HFFc6 (cell line): ENCODE data around the gene ZNF618. TPM values are rescaled to one million over a fixed set of nuclear protein-coding genes. Genes with fewer than 3 reads are reported as not detected.

ENCODE experiments used
- DNase-seq: peaks from one replicate; pipeline ENCODE4 v3.0.0-alpha.2; 2018
- H3K27ac Mint-ChIP-seq: 2 replicates; pipeline ENCODE4 v1.8.0; 2020; ENCODE audit warnings: mild to moderate bottlenecking, mixed read lengths
- H3K27me3 Mint-ChIP-seq: 2 replicates; pipeline ENCODE4 v1.8.0; 2021; ENCODE audit warnings: mild to moderate bottlenecking, moderate library complexity, mixed read lengths; ENCODE audit not compliant: insufficient read depth
- H3K36me3 Mint-ChIP-seq: 2 replicates; pipeline ENCODE4 v1.8.0; 2021; ENCODE audit warnings: low read depth, mixed read lengths
- H3K4me1 Mint-ChIP-seq: 2 replicates; pipeline ENCODE4 v1.8.0; 2020; ENCODE audit warnings: low read depth, mixed read lengths
- H3K4me3 Mint-ChIP-seq: 2 replicates; pipeline ENCODE4 v1.8.0; 2020; ENCODE audit warnings: mild to moderate bottlenecking, moderate library complexity, mixed read lengths
- H3K9me3 Mint-ChIP-seq: 2 replicates; pipeline ENCODE4 v1.8.0; 2020; ENCODE audit warnings: mild to moderate bottlenecking, mixed read lengths
- CTCF ChIP-seq: fragments of 200-600 bp; sonication (generic); IDR thresholded peaks from 2 replicates; pipeline ENCODE4 v1.5.0; 2021; ENCODE audit warnings: antibody characterized with exemption, mild to moderate bottlenecking
- total RNA-seq, 6 experiments: library from RNA; stranded (reverse); fragmentation: NEBNext Ultra II Directional; extraction: Animal tissue kit (Norgen Biotek cat#: 25700); gene quantifications; 2 replicates in 1 of 6; 3 replicates in 5 of 6; pipeline ENCODE4 v1.2.3, GENCODE V29; 2021

Gene ZNF618
- total RNA-seq, 6 experiments from 2014 or later: 9.4 to 13.6 (median 11.5) TPM

- Mint-ChIP-seq H3K27ac (no peak overlapping the region), H3K4me3 (no peak overlapping the region), H3K27me3 (peaks cover 18% of the 10 kb centered on the region), H3K4me1 (no peaks in the 10 kb centered on the region), H3K36me3 (peaks cover 5% of the 10 kb centered on the region; the same call in 1 of the 2 replicates), H3K9me3 (no peaks in the 10 kb centered on the region)
- no peak for DNase-seq
- TF ChIP-seq CTCF: no peak
Measured at GRCh38 chr9:114061830-114062474, 185.8 kb downstream of the ZNF618 start.

DNA sequence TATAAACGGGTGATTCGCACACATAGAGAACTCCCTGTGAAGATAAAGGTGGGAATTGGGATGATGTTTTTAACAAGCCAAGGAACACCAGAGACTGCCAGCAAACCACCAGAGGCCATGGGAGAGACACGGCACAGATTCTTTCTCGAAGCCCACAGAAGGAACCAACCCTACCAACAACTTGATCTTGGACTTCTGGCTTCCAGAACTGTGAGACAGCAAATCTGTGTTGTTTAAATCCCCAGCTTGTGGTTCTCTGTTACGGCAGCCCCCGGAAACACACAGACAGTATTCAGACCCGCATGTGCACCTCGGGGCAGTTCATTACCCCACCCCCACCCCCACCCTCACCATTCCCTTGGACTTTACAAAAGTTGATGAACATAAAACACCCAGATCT is 189.2 kb downstream of the ZNF618 start:
- Mint-ChIP-seq H3K27ac (no peak overlapping the region), H3K9me3 (no peaks in the 10 kb centered on the region), H3K36me3 (no peaks in the 10 kb centered on the region), H3K4me3 (no peak overlapping the region), H3K4me1 (no peaks in the 10 kb centered on the region), H3K27me3 (peaks cover 27% of the 10 kb centered on the region)
- TF ChIP-seq CTCF: no peak
- no peak for DNase-seq

DNA sequence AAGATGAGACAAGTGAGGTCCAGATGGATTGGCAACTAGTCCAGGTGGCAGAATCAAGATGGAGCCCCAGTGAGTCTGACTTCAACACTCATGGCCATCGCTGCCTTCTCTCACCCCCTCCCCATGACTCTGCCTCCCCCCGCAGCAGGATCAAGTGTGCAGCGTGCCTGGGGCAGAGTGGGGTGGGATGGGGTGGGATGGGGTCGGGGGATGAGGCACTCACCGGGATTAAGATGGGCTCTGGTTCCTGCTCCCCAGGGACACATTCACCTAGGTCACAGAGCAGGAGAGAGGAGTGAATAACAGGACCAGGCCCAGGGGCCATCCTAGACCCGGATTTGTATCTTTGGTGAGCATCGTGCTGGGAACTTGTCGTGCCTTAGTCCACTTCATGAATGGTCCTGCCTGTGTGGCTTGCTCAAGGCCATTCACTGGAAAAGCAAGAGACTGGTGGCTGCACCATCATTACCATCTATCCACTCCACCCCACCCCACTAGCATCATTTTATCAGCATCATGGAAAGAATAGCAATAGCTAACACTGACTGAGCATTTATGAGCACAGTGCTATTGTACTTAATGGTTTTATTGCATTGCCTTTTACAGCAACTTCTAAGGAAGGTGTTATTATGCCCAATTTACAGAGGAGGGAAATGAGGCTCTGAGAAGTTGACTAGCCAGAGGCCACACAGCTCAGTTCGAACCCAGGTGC is 193.5 kb downstream of the ZNF618 start:
- Mint-ChIP-seq H3K4me3 (no peak overlapping the region), H3K27me3 (peaks cover 19% of the 10 kb centered on the region), H3K27ac (no peak overlapping the region), H3K36me3 (no peaks in the 10 kb centered on the region), H3K4me1 (no peaks in the 10 kb centered on the region), H3K9me3 (no peaks in the 10 kb centered on the region)
- no peak for DNase-seq
- TF ChIP-seq CTCF: no peak

- H3K36me3 Mint-ChIP-seq: no peaks in the 10 kb centered on the region
- H3K9me3 Mint-ChIP-seq: no peaks in the 10 kb centered on the region
- no peak for TF ChIP-seq CTCF
- H3K27ac Mint-ChIP-seq: no peak overlapping the region
- peaks cover 21% of the 10 kb centered on the region for H3K27me3 Mint-ChIP-seq
- no peaks in the 10 kb centered on the region for H3K4me1 Mint-ChIP-seq
- no peak overlapping the region for H3K4me3 Mint-ChIP-seq
- DNase-seq: no peak
Measured at GRCh38 chr9:114070188-114071103, 194.3 kb downstream of the ZNF618 start.

GRCh38 chr9:114071197-114071795 is 195.2 kb downstream of the ZNF618 start:
- no peak for TF ChIP-seq CTCF
- H3K4me1 Mint-ChIP-seq: no peaks in the 10 kb centered on the region
- DNase-seq: no peak
- no peak overlapping the region for H3K27ac Mint-ChIP-seq
- no peaks in the 10 kb centered on the region for H3K9me3 Mint-ChIP-seq
- peaks cover 30% of the 10 kb centered on the region for H3K27me3 Mint-ChIP-seq
- H3K4me3 Mint-ChIP-seq: no peak overlapping the region
- H3K36me3 Mint-ChIP-seq: no peaks in the 10 kb centered on the region
